ENCODE data around the gene VKORC1.
A peak's percentile ranks its signal among the peaks of the same experiment; 100 is the strongest.

The VKORC1 gene

DNA sequence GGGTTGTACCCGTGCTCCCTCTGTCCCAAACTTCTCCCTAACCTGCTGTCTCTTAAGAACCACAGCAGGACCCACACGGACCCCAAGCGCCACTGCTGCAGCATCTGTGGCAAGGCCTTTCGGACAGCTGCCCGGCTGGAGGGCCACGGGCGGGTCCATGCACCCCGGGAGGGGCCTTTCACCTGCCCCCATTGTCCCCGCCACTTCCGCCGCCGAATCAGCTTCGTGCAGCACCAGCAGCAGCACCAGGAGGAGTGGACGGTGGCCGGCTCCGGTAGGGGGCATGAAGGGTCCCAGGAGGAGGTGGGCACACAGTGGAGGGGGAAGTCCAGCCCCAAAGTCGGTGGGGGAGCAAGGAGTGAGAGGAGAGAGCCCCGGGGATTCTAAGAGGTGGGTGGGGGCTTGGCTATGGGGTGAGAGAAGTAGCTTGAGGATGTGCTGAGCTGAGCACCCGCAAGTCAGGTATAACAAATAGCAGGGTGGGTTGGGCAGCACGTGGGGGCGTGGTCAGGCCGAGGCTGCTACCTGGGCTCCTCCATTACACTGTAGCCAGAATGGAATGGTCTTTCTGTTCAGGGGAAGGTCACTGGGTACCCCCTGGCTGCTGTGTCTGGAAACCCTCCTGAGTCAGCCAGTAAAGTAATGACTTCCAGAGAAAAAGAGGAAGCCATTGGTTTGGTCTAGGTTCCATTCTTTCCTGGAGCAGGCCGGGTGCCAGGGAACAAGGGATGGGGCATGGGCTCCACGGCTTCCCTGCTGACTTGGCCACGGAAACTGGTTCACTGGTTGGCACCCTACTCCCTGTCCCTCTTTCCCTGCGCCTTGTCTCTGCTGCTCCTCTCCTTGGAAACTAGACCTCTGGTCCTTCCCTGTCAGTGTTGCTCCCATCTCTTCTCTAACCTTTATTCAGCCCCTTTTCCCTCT is 12.9 kb downstream of the VKORC1 start:
- DNase-seq = no peak

- no peak for DNase-seq
Measured at GRCh38 chr16:31080756-31081419, 13.7 kb downstream of the VKORC1 start.

GRCh38 chr16:31080035-31080629 is 14.5 kb downstream of the VKORC1 start:
- DNase-seq = no peak

GRCh38 chr16:31079342-31079944 is 15.2 kb downstream of the VKORC1 start:
- no peak for DNase-seq

DNA sequence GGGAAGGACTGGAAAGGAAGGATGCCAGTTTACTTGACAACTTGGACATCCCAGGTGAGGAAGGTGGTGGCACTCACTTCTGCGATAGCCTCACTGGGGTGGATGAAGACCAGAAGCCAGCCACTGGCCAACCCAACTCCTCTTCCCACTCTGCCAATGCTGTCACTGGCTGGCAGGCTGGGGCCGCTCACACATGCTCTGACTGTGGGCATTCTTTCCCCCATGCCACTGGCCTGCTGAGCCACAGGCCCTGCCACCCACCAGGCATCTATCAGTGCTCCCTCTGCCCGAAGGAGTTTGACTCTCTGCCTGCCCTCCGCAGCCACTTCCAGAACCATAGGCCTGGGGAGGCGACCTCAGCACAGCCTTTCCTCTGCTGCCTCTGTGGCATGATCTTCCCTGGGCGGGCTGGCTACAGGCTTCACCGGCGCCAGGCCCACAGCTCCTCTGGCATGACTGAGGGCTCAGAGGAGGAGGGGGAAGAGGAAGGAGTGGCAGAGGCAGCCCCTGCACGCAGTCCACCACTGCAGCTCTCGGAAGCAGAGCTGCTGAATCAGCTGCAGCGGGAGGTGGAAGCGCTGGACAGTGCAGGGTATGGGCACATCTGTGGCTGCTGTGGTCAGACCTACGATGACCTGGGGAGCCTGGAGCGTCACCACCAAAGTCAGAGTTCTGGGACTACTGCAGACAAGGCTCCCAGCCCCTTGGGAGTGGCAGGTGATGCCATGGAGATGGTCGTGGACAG is 15.8 kb downstream of the VKORC1 start:
- DNase-seq = no peak

- DNase-seq = no peak
Measured at GRCh38 chr16:31077592-31078396, 16.8 kb downstream of the VKORC1 start.

GRCh38 chr16:31077024-31077423 is 17.6 kb downstream of the VKORC1 start:
- DNase-seq = no peak

- DNase-seq = no peak
Measured at GRCh38 chr16:31076319-31076718, 18.3 kb downstream of the VKORC1 start.

- DNase-seq = no peak
Measured at GRCh38 chr16:31074814-31075183, 19.8 kb downstream of the VKORC1 start.

DNA sequence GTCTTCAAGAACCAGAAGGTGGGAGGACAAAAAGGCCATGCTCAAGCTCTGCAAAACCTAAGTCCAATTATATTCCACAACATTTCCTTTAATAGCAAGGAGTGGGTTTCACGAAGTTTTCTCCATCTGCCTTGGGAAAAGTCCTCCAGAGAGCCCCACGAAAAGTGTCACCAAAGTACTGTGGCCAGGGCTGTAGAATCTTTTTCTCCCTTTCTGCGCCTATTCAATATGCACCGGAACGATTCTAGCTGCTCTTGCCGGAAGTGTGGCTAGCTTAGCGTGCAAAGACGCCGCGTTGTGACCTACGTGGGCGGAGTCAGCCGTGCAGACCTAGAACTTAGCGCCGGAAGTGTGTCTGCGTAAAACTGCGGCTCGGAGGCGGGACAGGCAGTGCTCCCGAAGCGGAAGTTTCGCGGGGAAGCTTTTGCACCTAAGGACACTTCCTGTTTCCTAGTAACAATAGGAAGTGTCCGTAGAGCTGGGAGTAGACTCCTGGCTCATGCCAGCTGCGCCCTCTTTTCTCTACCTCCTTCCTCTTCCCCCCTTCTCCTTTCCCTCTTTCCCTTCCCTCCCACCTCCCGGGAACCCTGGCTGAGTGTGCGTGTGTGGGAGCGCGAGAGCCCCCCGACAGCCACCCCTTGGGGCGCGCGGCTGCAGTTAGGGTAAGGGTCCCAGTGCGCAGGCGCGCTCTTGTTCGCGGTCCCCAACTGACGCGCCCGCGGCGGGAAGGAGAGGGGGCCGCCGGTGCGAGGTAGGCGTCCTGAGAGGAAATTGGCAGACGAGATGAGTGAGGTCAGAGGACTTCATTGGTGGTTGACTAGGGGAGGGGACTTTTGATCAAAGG is 20.4 kb downstream of the VKORC1 start, which contains the start of the genes ZNF646 and ZNF668:
Gene ZNF646 (plus strand): TSS at position 453 of the 844 bp plus-strand sequence. CDS start 1,903 bp downstream, outside the sequence.
Gene ZNF668 (minus strand): TSS at position 271 of the 844 bp plus-strand sequence. CDS start 9,781 bp downstream, outside the sequence.
- DNase-seq = peak; percentile 98

GRCh38 chr16:31073142-31073969 is 21.2 kb downstream of the VKORC1 start:
- peak; percentile 91 for DNase-seq

GRCh38 chr16:31072540-31073141 is 22.0 kb downstream of the VKORC1 start:
- DNase-seq = no peak

- DNase-seq = no peak
Measured at GRCh38 chr16:31071861-31072260, 22.7 kb downstream of the VKORC1 start.

GRCh38 chr16:31067342-31067741 is 27.3 kb downstream of the VKORC1 start:
- no peak for DNase-seq

- DNase-seq = no peak
Measured at GRCh38 chr16:31064882-31065461, 29.6 kb downstream of the VKORC1 start.

- DNase-seq = no peak
Measured at GRCh38 chr16:31063843-31064611, 30.6 kb downstream of the VKORC1 start.

- no peak for DNase-seq
Measured at GRCh38 chr16:31063495-31063842, 31.1 kb downstream of the VKORC1 start.
